ENCODE measurements around the gene PDLIM4. TPM values are rescaled to one million over a fixed set of nuclear protein-coding genes. Genes with fewer than 3 reads are reported as not detected.

Gene PDLIM4
- total and polyA plus RNA-seq, 2 experiments from 2014 or later = 25.2 to 31.8 TPM

DNA sequence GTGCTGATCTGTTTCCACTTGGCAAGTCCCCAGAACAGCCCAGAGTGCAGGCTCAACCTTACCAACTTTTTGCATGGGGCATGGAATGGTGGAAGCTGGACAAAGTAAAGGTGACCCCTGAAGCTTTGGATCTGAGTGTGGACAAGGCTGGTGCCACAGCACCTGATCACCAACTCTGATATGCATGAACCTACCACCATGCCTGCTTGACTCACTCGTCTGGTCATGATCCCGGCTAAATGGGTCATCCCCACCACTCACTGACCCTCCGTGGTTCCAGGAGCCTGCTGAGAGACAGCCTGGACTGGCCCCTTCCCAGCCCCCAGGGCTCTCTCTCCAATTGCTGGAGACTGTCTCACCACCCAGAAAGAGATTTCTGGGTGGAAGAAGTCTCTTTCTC, 22.3 kb downstream of the PDLIM4 start:
- Mint-ChIP-seq H3K4me1 (peaks cover 12% of the 10 kb centered on the region), H3K4me3 (no peak overlapping the region), H3K27me3 (ENCODE audit: insufficient read depth, low read depth, poor library complexity) (peaks cover 4% of the 10 kb centered on the region), H3K36me3 (ENCODE audit: low read depth) (no peaks in the 10 kb centered on the region; the same call in 2 of the 3 replicates), H3K9me3 (no peaks in the 10 kb centered on the region), H3K27ac (no peak overlapping the region)
- no peak overlapping the region for H3K27ac ChIP-seq (ENCODE audit: low read depth)
- no peak overlapping the region for H3K4me3 ChIP-seq
- no peaks in the 10 kb centered on the region for H4K20me1 ChIP-seq (replicated peaks; ENCODE audit: insufficient read depth)
- TF ChIP-seq, protein P1, sequence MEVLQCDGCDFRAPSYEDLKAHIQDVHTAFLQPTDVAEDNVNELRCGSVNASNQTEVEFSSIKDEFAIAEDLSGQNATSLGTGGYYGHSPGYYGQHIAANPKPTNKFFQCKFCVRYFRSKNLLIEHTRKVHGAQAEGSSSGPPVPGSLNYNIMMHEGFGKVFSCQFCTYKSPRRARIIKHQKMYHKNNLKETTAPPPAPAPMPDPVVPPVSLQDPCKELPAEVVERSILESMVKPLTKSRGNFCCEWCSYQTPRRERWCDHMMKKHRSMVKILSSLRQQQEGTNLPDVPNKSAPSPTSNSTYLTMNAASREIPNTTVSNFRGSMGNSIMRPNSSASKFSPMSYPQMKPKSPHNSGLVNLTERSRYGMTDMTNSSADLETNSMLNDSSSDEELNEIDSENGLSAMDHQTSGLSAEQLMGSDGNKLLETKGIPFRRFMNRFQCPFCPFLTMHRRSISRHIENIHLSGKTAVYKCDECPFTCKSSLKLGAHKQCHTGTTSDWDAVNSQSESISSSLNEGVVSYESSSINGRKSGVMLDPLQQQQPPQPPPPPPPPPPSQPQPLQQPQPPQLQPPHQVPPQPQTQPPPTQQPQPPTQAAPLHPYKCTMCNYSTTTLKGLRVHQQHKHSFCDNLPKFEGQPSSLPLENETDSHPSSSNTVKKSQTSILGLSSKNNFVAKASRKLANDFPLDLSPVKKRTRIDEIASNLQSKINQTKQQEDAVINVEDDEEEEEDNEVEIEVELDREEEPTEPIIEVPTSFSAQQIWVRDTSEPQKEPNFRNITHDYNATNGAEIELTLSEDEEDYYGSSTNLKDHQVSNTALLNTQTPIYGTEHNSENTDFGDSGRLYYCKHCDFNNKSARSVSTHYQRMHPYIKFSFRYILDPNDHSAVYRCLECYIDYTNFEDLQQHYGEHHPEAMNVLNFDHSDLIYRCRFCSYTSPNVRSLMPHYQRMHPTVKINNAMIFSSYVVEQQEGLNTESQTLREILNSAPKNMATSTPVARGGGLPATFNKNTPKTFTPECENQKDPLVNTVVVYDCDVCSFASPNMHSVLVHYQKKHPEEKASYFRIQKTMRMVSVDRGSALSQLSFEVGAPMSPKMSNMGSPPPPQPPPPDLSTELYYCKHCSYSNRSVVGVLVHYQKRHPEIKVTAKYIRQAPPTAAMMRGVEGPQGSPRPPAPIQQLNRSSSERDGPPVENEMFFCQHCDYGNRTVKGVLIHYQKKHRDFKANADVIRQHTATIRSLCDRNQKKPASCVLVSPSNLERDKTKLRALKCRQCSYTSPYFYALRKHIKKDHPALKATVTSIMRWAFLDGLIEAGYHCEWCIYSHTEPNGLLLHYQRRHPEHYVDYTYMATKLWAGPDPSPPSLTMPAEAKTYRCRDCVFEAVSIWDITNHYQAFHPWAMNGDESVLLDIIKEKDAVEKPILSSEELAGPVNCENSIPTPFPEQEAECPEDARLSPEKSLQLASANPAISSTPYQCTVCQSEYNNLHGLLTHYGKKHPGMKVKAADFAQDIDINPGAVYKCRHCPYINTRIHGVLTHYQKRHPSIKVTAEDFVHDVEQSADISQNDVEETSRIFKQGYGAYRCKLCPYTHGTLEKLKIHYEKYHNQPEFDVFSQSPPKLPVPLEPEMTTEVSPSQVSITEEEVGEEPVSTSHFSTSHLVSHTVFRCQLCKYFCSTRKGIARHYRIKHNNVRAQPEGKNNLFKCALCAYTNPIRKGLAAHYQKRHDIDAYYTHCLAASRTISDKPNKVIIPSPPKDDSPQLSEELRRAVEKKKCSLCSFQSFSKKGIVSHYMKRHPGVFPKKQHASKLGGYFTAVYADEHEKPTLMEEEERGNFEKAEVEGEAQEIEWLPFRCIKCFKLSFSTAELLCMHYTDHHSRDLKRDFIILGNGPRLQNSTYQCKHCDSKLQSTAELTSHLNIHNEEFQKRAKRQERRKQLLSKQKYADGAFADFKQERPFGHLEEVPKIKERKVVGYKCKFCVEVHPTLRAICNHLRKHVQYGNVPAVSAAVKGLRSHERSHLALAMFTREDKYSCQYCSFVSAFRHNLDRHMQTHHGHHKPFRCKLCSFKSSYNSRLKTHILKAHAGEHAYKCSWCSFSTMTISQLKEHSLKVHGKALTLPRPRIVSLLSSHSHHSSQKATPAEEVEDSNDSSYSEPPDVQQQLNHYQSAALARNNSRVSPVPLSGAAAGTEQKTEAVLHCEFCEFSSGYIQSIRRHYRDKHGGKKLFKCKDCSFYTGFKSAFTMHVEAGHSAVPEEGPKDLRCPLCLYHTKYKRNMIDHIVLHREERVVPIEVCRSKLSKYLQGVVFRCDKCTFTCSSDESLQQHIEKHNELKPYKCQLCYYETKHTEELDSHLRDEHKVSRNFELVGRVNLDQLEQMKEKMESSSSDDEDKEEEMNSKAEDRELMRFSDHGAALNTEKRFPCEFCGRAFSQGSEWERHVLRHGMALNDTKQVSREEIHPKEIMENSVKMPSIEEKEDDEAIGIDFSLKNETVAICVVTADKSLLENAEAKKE (CRISPR knock-in tag; IDR thresholded peaks at IDR 0.05) = no peak
- TF ChIP-seq, protein P2, sequence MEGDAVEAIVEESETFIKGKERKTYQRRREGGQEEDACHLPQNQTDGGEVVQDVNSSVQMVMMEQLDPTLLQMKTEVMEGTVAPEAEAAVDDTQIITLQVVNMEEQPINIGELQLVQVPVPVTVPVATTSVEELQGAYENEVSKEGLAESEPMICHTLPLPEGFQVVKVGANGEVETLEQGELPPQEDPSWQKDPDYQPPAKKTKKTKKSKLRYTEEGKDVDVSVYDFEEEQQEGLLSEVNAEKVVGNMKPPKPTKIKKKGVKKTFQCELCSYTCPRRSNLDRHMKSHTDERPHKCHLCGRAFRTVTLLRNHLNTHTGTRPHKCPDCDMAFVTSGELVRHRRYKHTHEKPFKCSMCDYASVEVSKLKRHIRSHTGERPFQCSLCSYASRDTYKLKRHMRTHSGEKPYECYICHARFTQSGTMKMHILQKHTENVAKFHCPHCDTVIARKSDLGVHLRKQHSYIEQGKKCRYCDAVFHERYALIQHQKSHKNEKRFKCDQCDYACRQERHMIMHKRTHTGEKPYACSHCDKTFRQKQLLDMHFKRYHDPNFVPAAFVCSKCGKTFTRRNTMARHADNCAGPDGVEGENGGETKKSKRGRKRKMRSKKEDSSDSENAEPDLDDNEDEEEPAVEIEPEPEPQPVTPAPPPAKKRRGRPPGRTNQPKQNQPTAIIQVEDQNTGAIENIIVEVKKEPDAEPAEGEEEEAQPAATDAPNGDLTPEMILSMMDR (conservative IDR thresholded peaks at IDR 0.05; ENCODE audit: low read depth in 2 of 2) = no peak
- TF ChIP-seq, protein P3, sequence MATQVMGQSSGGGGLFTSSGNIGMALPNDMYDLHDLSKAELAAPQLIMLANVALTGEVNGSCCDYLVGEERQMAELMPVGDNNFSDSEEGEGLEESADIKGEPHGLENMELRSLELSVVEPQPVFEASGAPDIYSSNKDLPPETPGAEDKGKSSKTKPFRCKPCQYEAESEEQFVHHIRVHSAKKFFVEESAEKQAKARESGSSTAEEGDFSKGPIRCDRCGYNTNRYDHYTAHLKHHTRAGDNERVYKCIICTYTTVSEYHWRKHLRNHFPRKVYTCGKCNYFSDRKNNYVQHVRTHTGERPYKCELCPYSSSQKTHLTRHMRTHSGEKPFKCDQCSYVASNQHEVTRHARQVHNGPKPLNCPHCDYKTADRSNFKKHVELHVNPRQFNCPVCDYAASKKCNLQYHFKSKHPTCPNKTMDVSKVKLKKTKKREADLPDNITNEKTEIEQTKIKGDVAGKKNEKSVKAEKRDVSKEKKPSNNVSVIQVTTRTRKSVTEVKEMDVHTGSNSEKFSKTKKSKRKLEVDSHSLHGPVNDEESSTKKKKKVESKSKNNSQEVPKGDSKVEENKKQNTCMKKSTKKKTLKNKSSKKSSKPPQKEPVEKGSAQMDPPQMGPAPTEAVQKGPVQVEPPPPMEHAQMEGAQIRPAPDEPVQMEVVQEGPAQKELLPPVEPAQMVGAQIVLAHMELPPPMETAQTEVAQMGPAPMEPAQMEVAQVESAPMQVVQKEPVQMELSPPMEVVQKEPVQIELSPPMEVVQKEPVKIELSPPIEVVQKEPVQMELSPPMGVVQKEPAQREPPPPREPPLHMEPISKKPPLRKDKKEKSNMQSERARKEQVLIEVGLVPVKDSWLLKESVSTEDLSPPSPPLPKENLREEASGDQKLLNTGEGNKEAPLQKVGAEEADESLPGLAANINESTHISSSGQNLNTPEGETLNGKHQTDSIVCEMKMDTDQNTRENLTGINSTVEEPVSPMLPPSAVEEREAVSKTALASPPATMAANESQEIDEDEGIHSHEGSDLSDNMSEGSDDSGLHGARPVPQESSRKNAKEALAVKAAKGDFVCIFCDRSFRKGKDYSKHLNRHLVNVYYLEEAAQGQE (IDR thresholded peaks at IDR 0.05; ENCODE audit: unreplicated experiment) = no peak
- no peak for TF ChIP-seq ZNF114 (CRISPR knock-in tag; IDR thresholded peaks at IDR 0.05)
- TF ChIP-seq JUNB (IDR thresholded peaks at IDR 0.05; ENCODE audit: unreplicated experiment) = no peak
- no peak for TF ChIP-seq ETS1 (IDR thresholded peaks at IDR 0.05)
- no peak for TF ChIP-seq CREB1 (CRISPR knock-in tag; IDR thresholded peaks at IDR 0.05; ENCODE audit: low read depth)
- no peak for TF ChIP-seq EZH2phosphoT487 (IDR thresholded peaks at IDR 0.05; ENCODE audit: unreplicated experiment)
- no peak for TF ChIP-seq STAT1 (IDR thresholded peaks at IDR 0.05; ENCODE audit: unreplicated experiment)
- no peak for TF ChIP-seq EZH2 (IDR thresholded peaks at IDR 0.05; ENCODE audit: low read depth, unreplicated experiment)
- TF ChIP-seq ZNF331 (CRISPR knock-in tag; IDR thresholded peaks at IDR 0.05; ENCODE audit: low read depth) = no peak
- H3K79me2 ChIP-seq (replicated peaks; ENCODE audit: insufficient read depth) = no peaks in the 10 kb centered on the region
- 0 out of 2 replicates have a peak, but pooled peaks cover 6% of the 10 kb centered on the region for H3K4me1 ChIP-seq (ENCODE audit: insufficient read depth)
- no peaks in the 10 kb centered on the region for H3K36me3 ChIP-seq (ENCODE audit: insufficient read depth)
- no peak overlapping the region for H2AFZ ChIP-seq
- no peak for ATAC-seq
- no peaks in the 10 kb centered on the region for H3K27me3 ChIP-seq (ENCODE audit: insufficient read depth)
- no peaks in the 10 kb centered on the region for H3F3A ChIP-seq (replicated peaks; ENCODE audit: low read depth)
- no peak overlapping the region for H3K4me2 ChIP-seq
- 0 out of 2 replicates have a peak, but pooled peaks cover 4% of the 10 kb centered on the region for H3K9me2 ChIP-seq (ENCODE audit: insufficient read depth)
- no peak for DNase-seq (ENCODE audit: low spot score)

Data from GM23338 (cell line).